GM19025 (cell line): ENCODE measurements around the gene PARD3.

Experiments used
- ATAC-seq: cut with Tn5 transposase; IDR thresholded peaks from one replicate; pipeline ENCODE4 v1.9.1; 2021; ENCODE audit warnings: mild to moderate bottlenecking, low read depth, moderate library complexity; ENCODE audit not compliant: unreplicated experiment

PARD3 gene

DNA sequence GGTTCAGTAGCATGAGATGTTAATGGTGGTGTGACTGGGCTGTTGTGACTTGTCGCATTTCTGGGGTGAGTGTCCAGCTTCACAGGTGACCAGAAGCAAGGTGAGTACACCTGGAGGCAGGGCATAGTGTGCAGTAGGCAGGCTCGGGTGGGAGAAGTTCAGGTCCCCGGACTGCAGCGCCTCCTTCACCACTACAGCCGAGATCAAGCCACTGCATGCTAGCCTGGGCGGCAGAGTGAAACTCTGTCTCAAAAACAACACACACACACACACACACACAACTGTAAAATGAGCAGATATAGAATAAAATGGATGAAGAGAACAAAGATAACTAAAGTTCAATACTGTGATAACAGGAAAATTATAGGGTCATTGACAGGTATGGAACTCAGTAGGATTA, 11.1 kb upstream of the PARD3 start:
- no peak for ATAC-seq

DNA sequence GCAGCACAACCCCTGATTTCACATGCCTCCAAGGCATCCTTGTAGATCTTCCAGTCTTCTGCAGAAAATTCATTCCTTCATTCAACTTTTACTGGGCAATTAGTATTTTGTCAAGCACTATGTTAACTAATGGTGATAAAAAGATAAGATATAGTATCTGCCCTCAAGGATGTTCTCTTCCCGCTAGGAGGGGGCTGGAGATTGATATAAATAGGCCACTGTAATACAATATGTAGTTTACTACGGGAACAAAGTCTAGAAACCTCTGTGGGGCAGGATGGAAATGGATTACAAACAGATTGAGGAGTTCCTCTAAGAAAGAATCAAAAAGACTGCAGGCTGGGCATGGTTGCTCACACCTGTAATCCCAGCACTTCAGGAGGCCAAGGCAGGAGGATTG, 10.3 kb upstream of the PARD3 start:
- no peak for ATAC-seq

DNA sequence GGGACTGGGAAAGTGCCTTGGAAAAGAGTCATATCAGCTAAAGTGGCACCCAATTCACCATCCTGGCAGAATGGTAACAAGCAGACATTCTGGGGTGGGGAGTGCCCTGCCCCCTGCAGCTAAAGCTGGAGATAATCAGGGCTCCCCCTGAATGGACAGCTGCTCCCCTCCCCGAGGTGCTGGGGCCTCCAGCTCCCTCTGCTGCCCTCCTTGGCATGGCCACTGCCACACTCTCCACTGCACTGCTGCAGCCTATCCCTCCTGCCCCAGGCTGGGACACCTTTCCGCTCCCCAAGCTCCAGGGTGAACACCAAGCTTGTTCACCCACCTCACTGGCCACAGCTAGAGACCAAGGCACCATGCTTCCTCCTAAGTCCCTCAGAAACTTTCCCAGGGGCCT, 9.8 kb upstream of the PARD3 start:
- no peak for ATAC-seq

DNA sequence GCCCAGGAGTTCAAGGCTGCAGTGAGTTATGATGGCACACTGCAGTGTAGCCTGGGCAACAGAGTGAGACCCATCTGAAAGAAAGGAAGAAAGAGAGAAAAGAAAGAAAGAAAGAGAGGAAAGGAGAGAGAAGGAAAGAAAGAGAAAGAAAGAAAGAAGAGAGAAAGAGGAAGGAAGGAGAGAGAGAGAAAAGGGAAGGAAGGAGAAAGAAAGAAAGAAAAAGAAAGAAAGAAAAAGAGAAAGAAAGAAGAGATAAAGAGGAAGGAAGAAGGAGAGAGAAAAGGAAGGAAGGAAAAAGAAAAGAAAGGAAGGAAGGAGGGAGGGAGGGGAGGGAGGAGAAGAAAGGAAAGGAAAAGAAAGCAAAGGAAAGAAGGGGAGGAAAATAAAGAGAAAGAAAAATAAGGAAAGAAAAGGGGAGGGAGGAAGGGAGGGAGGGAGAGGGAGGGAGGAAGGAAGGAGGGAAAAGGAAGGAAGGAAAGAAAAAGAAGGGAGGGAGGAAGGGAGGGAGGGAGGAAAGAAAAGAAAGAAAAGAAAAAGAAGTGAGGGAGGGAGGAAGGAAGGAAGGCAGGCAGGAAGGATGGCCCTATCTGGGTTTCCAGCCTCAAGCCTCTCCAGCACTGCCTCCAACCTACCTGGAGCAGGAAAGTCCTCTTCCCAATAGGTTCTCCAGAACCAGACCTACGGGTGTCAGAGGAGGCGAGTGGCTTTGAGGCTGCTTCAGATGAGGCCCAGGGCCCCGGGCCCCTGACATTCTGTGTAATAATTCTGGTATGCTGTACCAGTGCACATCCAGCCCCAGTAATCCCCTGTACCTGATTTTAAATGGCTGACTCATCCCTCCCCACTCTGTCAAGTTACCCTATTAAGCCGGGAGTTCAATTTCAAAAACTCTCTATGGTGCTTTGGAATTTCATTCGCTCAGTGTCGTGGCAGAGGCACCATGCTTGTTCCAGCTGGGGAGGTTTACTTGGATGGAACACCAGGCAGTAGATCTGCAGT, 6.8 kb upstream of the PARD3 start:
- no peak for ATAC-seq

DNA sequence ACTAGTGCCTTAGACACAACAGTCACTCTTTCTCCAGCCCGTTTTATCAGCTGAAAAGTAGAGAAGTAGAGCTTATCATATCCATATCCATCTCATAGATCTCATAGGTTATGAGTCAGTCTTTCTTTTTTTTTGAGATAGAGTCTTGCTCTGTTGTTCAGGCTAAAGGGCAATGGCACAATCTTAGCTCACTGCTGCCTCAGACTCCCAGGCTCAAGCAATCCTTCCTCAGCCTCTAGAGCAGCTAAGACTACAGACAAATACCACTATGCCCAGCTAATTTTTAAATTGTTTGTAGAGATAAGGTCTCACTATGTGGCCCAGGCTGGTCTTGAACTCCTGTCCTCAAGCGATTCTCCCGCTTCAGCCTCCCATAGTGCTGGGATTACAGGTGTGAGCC, 2.5 kb upstream of the PARD3 start:
- no peak for ATAC-seq

DNA sequence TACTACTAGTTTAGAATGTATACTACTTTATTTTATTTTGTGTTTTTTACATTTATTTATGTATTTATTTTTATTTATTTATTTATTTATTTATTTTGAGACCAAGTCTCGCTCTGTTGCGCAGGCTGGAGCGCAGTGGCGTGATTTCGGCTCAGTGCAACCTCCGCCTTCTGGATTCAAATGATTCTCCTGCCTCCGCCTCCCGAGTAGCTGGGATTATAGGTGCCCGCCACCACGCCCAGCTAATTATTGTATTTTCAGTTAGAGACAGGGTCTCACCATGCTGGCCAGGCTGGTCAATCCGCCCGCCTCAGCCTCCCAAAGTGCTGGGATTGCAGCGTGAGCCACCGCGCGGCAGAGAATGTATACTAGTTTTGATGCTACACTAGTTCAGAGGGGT, 2.0 kb upstream of the PARD3 start:
- no peak for ATAC-seq

DNA sequence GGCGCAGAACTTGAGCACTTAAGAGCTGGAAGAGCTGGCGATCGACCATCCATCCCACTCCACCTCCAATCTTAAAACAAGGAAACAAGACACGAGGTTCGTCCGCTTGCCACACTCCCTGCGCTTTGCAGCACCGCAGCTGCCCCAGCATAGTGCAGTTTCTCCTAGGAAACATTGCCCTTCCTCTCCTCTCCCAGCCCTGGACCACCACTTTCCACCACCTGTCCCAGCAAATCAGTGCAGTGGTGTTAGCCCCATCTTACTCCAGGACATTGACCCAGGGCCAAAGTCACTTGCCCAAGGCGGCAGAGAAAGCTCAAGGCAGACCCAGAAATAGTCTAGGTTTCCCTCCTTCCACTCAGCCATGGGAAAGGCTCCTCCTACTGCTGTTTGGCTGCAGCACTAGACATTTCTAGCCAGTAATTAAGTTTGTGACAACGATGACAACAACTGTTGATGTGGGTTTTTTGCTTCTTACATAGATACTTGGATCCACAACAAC, 1.5 kb upstream of the PARD3 start:
- ATAC-seq = no peak

DNA sequence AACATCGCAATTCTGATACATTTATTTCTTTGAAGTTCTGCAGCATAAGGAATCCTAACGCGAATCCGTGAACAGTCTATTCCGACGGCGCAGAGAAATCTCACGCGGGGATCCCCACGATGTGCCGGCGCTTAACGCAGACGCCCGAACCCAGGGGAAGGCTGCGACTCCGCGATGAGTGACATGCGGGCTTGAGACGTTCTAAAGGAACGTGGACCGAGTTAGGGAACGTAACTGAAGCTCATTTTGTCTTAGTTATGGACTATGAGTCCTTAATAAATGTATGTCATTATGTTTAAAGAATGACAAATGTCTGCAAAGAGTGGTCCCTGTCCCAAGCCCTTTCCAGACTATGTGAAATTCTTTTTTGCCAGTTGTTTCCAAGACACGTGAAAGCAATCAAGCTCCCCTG, 995 bp upstream of the PARD3 start:
- no peak for ATAC-seq

DNA sequence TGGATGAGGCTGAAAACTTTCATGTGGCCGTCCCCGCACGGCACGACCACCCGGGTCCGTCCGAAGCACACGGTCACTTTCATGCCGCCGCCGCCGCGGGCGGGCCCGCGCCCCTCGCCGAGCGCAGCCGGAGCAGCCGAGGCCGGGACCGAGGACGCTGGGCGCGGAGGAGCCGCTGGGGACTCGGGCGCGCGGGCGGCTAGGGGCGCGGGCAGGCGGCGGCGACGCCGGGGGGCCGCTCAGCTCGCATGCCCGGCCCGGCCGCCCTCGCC, 247 bp downstream of the PARD3 start:
- ATAC-seq = peak; percentile 20

DNA sequence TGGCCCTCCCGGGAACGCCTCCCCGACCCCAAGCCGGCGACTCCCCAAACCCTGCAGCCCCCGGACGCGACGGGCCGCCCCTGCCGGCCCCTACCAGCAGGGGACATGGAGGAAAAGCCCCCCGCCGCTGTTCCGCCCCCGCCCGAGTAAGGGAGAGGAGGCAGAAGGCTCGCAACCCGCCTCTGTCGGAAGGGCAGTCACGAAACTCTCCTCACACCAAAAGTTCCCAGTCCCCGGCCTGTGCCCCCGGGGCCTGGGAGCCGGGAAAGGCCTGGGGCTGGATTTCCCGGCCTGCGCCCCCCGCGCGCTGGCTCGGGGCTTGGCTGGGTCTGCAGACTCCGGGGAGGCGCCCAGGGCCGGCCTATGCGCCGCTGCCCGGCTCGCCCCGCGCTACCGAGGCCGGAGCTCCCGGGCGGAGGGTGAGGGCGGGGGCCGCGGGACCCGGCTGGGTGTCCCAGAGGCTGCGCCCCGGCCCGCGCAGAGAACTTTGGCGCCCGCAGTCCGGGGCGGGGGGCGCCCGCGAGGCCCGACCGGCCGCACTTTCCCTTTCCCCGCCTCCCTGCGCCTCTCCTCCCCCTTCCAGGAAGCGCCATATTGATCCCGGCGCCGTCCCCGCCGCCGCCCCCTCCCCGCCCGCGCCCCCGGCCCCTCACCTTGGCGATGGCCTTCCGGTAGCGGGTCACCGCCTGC, 728 bp downstream of the PARD3 start:
- ATAC-seq = peak; percentile 26

DNA sequence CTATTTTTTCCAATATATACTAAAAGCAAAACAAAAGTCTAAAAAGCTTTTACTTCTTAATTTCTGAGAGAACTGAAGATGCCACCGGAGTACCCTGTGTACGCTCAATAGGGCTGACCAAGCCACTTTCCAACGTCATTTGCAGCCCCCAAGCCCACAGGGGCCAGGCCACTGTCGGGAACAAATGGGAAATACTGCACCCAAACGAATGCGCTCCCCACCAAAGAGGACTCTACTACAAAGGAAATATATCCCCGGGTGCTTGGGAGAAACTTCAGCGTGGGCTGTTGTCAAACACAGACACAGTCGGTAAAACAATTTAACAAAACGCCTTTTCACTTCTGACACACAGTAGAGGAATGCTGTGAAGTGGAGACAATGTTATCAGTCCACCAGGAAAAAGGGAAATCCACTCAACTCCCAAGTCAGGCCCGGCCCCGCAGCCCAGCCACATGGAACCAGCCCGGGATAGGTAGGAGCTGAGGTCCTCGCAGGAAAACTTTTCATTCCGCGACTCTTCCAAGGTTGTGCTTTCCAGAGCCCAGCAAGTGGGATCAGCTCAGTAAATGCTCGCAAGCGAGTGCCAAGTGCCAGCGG, 1.4 kb downstream of the PARD3 start:
- ATAC-seq = no peak

DNA sequence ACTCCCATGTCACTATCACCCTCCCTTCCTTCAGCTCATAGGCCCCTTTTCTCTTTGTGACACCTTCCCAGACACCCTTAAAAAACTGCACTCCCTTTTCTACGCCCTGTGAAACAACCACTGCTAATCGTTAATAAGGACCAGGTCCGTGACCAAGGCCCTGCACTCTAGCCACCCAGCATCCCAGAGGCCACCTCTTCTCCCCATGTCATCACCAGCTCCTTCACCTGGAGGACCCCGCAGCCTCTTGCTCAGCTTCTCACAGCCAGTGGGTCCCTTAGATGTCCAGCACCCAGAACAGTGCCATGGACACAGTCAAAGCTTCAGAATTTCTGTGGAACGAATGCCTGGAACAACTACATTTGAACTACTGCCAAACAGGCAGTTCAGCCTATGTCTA, 2.3 kb downstream of the PARD3 start:
- ATAC-seq = no peak

DNA sequence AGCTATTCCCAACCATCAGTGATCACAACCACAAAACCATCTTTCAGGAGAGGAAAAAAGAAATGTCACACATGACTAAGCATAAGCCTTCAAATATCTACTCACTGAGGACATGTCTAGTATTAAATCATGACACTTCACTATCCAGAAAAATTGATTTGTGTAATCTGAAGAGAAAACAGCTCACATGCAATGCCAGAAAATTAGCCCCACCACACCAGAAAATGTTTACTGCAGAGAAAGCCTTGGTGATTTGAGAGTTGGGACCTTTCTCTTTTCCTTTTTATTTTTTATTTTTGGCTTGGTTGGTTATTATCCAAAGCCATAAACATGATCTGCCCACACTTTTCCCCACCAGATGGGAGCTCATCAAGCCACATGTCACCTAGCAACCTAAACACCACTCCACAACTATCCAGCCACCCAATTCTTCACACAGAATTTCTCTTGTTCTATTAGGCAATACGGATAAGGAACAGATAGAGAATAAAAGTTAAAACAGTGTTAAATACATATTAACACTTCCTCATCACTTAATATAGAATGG, 3.1 kb downstream of the PARD3 start:
- no peak for ATAC-seq

DNA sequence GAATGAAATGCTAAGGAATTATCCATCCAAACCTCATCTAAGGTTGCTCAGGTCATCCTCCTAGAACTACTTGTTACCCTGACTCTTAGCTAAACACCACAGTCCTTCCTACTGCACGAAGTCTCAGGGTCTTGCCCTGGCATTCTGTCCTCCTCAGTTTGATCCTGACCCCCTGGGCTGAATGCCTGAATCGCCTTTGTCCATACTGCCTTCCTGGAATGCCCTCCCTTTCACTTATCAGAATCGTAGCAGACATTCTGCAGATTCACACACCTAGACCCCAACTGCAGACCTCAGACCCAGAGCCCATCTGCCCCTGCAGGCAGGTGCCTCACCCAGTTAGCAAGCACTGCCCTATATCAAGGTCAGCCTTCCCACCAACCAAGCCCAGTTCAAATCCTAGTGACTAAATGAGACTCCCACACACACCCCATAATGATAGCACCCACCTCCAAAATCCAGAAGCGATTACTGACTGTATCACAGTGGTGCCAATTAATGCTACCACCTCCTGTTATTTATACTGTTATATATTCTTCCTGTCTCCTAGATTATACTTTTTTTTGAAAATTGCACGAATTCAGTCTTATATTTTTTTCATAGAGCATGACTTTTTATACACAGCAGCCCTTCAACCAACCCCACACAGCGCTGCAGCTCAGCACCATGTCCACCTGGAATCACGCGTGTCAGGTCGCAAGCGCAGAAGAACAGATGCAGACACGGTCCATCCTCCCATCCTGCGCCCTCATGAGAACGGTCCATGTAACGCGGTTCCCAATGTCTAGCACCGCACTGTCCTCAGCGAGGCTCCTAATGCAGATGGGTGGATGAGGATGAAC, 3.7 kb downstream of the PARD3 start:
- no peak for ATAC-seq

DNA sequence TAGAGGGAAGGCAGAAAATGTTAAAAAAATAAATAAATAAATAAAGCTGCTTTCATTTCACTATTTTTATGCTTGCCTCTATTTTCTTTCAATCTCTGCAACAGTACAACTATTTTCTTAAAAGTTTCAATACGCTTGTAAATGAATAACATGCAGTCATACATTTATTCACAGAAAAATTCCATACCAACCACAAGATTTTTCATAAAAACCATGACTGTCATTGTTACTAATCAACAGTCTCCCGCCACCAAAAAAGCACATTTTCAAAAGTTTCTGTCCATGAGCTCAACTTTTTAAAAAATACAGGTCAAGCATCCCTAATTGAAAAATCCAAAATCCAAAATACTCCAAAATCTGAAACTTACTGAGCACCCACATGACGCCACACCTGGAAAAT, 5.3 kb downstream of the PARD3 start:
- peak; percentile 22 for ATAC-seq

DNA sequence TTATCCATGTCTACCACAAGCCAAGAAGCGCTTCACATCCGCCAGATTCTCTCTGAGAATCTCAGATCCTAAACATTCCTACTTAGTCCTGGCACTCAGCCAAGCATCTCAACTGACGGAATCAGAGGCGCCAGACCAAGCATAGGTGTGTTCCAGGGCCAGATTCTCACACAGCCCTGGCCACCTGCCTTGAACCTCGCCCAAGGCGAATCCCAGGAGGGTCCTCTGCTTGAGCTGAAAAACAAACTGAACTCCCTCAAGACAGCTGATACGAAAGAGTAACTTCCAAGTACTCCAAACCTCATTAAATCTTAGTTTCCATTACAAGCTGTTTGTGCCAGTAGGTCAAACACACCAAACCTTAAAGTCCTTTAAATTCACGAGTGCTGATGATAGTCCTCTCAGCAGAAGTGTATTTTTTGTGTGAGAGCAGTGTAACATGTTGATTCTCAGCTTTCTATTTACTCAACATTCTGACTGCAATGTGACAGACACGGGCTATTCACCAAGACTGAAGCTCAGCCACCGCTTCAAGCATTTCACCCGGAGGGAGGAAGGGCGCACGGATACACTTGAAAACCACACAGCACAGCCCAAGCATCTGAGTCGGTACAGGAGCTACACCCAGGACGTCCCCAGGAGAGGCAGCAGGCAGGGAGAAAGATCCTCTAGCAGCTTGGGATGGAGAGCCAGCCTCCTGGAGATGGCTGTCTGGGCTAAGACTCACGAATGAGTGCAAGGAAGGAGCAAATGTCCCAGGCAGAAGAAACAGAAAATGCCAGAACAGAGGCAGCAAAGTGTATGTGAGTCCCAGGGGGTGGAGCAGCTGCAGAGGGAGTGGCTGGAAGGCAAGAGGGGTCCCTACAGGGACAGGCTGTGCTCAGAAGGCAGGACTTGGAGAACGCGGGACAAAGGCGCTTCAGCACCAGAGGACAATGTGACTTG, 6.0 kb downstream of the PARD3 start:
- ATAC-seq = peak; percentile 50

DNA sequence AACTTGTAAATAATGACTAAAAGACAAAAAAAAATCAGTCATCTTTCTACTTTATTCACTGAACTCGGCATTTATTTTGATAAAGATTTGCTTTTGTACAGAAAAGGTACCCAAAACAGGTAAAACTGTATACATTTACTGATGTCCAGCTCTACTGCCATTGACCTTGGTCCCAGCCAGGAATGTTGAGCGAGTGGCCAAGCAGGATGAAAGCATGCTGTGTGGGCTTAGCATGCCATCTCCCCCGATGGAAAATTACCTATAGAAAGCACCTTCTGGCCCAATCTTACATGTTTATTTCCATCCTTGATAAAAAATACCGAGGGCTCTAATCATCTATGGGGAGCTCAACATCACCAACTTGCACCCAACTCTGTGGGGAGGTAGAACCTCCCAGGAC, 6.8 kb downstream of the PARD3 start:
- no peak for ATAC-seq

DNA sequence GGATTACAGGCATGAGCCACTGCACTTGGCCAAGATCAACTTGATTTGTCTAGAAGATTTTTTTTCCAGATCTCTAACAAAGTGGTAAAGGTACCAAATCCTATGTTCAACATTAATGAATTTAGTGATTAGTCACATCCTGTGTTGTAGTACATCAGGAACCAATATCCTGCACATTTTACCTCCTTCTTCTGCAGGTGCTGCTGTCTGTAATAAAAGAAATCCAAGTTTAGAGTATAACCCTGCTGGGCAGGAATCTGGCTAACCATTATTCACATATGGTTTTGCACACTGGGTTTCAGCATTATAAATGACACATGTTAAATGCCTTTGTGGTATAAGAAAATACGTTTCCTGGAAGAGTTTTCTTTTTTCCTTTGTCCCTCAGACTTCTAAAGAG, 10.8 kb downstream of the PARD3 start:
- ATAC-seq = no peak

DNA sequence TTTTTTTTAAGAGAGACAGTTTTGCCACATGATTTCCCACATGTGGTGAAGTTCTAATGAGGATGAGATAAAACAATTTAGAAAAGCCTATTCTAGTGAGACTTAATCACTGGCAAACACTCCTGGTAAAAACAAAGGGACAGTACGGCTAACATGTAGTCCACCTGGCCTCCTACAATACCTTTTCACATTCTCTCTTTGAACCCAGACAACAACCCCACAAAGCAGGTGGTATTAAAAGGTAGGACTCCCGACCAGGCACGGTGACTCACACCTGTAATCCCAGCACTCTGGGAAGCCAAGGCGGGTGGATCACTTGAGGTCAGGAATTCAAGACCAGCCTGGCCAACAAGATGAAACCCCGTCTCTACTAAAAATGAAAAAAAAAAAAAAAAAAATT, 12.4 kb downstream of the PARD3 start:
- ATAC-seq = no peak
